Neutrophil (primary cell): Measurements from ENCODE around the gene NRF1.

Source experiments
- H3K27ac ChIP-seq: fragments of 200-600 bp; sonication (generic); 2 replicates; pipeline ENCODE4 v1.5.1; 2016; ENCODE audit warnings: mild to moderate bottlenecking, moderate library complexity
- H3K27me3 ChIP-seq: fragments of 200-600 bp; sonication (generic); 2 replicates; pipeline ENCODE4 v1.6.0; 2016; ENCODE audit warnings: mild to moderate bottlenecking
- H3K36me3 ChIP-seq: fragments of 200-600 bp; sonication (generic); 2 replicates; pipeline ENCODE4 v1.5.1; 2017
- H3K4me1 ChIP-seq, 2 experiments: fragments of 200-600 bp in 1 of 2; sonication (generic) in 1 of 2; 1 replicate in 1 of 2; 2 replicates in 1 of 2; pipeline versions ENCODE4 v1.5.1 to v1.6.1; 2013 to 2016; ENCODE audit warnings: low read depth in 1 of 2, low read length in 1 of 2, mild to moderate bottlenecking in 1 of 2, moderate library complexity in 1 of 2; ENCODE audit not compliant: control insufficient read depth in 1 of 2, insufficient read depth in 1 of 2
- H3K4me3 ChIP-seq, 2 experiments: fragments of 200-600 bp in 1 of 2; sonication (generic) in 1 of 2; 1 replicate in 1 of 2; 2 replicates in 1 of 2; pipeline ENCODE4 v1.5.1; 2013 to 2016; ENCODE audit warnings: low read depth in 1 of 2, low read length in 1 of 2, mild to moderate bottlenecking in 1 of 2, moderate library complexity in 1 of 2
- H3K9me3 ChIP-seq: fragments of 200-600 bp; sonication (generic); 2 replicates; pipeline ENCODE4 v1.5.1; 2016
- TF ChIP-seq, protein P1 (sequence below): fragments of 200-600 bp; sonication (generic); IDR thresholded peaks from 2 replicates; pipeline ENCODE4 v1.5.1; 2016; ENCODE audit warnings: antibody characterized with exemption

The NRF1 gene

DNA sequence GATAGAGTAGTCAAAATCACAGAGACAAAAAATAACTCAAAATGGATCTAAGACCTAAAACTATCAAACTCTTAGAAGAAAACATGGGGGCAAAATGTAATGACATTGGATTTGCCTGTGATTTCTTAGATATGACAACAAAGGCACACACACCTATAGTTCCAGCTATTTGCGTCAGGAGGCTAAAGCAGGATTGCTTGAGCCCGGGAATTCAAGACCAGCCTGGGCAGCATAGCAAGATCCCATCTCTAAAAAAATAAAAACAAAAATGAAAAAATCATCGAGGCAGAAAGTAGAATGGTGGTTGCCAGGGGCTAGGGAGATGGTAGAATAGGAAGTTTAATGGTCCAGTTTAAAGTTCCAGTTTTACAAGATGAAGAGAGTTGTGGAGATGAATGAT lies 113.3 kb downstream of the NRF1 start:
- no peak overlapping the region for H3K4me3 ChIP-seq
- TF ChIP-seq, protein P1, sequence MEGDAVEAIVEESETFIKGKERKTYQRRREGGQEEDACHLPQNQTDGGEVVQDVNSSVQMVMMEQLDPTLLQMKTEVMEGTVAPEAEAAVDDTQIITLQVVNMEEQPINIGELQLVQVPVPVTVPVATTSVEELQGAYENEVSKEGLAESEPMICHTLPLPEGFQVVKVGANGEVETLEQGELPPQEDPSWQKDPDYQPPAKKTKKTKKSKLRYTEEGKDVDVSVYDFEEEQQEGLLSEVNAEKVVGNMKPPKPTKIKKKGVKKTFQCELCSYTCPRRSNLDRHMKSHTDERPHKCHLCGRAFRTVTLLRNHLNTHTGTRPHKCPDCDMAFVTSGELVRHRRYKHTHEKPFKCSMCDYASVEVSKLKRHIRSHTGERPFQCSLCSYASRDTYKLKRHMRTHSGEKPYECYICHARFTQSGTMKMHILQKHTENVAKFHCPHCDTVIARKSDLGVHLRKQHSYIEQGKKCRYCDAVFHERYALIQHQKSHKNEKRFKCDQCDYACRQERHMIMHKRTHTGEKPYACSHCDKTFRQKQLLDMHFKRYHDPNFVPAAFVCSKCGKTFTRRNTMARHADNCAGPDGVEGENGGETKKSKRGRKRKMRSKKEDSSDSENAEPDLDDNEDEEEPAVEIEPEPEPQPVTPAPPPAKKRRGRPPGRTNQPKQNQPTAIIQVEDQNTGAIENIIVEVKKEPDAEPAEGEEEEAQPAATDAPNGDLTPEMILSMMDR = no peak
- H3K4me1 ChIP-seq = peaks cover 19 to 24% of the 10 kb centered on the region in 2 experiments
- no peaks in the 10 kb centered on the region for H3K9me3 ChIP-seq
- peaks cover 64% of the 10 kb centered on the region for H3K36me3 ChIP-seq
- no peaks in the 10 kb centered on the region for H3K27me3 ChIP-seq
- H3K27ac ChIP-seq = no peak overlapping the region

GRCh38 chr7:129728875-129729467 lies 117.5 kb downstream of the NRF1 start:
- H3K4me3 ChIP-seq = no peak overlapping the region
- H3K9me3 ChIP-seq = no peaks in the 10 kb centered on the region
- peaks cover 93% of the 10 kb centered on the region for H3K36me3 ChIP-seq
- H3K27me3 ChIP-seq = no peaks in the 10 kb centered on the region
- TF ChIP-seq, protein P1 = no peak
- no peak overlapping the region for H3K27ac ChIP-seq
- no peaks in the 10 kb centered on the region for H3K4me1 ChIP-seq

- H3K27ac ChIP-seq = no peak overlapping the region
- H3K27me3 ChIP-seq = no peaks in the 10 kb centered on the region
- peaks cover 0 to 3% of the 10 kb centered on the region in 2 experiments for H3K4me1 ChIP-seq
- H3K9me3 ChIP-seq = no peaks in the 10 kb centered on the region
- TF ChIP-seq, protein P1 = no peak
- H3K4me3 ChIP-seq = no peak overlapping the region
- peaks cover 93% of the 10 kb centered on the region for H3K36me3 ChIP-seq
These were observed 118.0 kb downstream of the NRF1 start for GRCh38 chr7:129729511-129729910.

DNA sequence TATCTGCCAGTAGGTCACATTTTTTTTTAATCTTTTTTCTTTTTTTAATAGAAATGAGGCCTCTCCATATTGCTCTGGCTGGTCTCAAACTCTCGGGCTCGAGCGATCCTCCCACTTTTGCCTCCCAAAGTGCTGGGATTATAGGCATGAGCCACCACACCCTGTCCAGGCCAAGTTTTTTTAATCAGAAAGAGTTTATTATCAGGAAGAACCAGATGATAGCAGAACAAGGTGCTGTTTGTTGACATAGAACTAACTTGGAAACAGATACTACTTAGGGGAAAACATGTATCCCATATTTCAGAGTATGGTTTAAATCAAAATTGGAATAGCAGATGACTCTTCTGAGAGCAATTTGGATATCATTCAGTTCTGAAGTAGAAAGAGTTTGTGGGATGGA lies 118.6 kb downstream of the NRF1 start:
- Histone ChIP-seq H3K27ac (no peak overlapping the region), H3K27me3 (no peaks in the 10 kb centered on the region), H3K4me1 (peaks cover 0 to 9% of the 10 kb centered on the region in 2 experiments), H3K9me3 (no peaks in the 10 kb centered on the region), H3K4me3 (no peak overlapping the region), H3K36me3 (peaks cover 93% of the 10 kb centered on the region)
- TF ChIP-seq, protein P1 = no peak

GRCh38 chr7:129734400-129734799 lies 122.9 kb downstream of the NRF1 start:
- no peaks in the 10 kb centered on the region for H3K27me3 ChIP-seq

More at GRCh38 chr7:129734400-129734799, 122.9 kb downstream of the NRF1 start:
- Histone ChIP-seq H3K36me3 (peaks cover 86% of the 10 kb centered on the region), H3K27ac (no peak overlapping the region), H3K4me1 (peaks cover 0 to 9% of the 10 kb centered on the region in 2 experiments), H3K9me3 (no peaks in the 10 kb centered on the region), H3K4me3 (no peak overlapping the region)
- TF ChIP-seq, protein P1 = no peak
